ENCODE data around the gene GUCY2F. TPM values are rescaled to one million over a fixed set of nuclear protein-coding genes. Genes with fewer than 3 reads are reported as not detected.

Gene GUCY2F
- total RNA-seq, 1 donor from 2014 or later: not detected

DNA sequence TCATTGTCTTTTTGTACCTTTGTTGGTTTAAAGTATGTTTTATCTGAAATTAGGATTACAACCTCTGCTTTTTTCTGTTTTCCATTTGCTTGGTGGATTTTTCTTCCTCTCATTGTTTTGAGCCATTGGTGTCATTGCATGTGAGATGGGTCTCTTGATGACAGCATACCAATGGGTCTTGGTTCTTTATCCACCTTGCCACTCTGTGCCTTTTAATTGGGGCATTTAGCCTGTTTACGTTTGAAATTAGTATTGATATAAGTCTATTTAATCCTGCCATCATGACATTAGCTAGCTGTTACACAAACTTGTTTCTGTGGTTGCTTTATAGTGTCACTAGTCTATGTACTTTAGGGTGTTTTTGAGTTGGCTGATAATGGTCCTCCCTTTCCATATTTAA, 145.7 kb downstream of the GUCY2F start:
- DNase-seq: no peak

DNA sequence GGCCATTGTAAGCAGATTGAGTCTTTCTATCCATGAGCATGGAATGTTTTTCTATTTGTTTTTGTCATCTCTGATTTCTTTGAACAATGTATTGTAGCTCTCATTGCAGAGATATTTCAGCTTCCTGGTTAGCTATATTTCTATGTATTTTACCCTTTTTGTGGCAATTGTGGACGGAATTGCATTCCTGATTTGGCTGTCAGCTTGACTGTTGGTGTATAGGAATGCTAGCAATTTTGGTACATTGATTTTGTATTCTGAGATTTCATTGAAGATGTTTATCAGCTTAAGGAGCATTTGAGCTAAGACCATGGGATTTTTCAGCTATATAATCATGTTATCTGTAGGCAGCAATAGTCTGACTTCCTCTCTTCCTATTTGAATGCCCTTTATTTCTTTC, 154.6 kb downstream of the GUCY2F start:
- DNase-seq: no peak

Other genes starting within 250 kb of the GUCY2F start
- gene NXT2, start 54.8 kb upstream of the GUCY2F start, total RNA-seq: 11.1 TPM
- gene KCNE5, start 143.1 kb upstream of the GUCY2F start, total RNA-seq: 33.6 TPM

Data from tongue (tissue), 2 donors.